Measurements from ENCODE around the gene NR1H4.

NR1H4 gene

DNA sequence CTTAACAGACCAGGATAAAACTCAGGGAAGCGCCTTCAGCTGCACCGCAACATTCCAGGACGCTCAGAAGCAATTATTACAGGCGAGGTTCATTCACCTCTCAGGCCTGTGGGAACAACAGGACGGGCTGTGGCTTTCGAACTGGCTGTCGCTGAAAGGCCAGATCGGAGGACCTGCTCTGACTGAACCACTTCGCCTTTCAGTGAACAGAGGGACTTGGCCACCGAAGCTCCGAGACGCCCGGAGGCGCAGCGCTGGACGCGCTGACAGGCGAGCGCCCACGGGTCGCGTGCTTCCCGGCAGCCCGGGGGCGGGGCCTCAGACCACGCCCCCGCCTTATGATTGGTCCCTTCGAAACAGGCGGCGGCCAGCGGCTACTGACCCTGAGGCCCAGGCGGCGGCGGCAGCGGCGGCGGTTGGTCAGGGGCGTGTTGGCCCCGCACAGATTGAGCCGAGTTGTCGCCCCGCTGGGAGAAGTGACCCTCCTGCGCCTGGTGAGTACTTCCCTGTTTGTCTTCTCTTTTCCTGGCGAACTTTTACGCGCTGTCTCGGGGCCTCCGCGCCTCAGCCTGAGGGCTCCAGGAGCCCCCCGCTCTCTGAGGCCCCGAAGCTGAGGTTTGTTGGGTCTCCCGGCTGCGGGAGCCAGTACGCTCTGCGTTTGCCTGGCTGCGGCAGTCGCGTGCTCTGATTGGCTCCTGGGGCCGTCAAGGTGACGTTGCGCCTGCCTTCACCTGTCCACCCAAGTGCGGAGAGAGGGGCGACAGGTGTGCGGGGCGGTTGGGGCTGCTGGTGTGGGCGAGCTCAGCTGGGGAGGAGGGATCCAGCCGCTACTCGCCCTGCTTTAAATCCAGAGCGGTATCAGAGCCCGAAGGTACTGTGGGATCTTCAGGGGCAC is 99.9 kb downstream of the NR1H4 start, which contains the start of gene GAS2L3 (continued):
- TF ChIP-seq ZNF704 (tag by site-specific recombination; IDR thresholded peaks at IDR 0.05) (no peak), SETDB1 (IDR thresholded peaks at IDR 0.05; ENCODE audit: insufficient read length, low read length) (no peak), ZNF311 (tag by site-specific recombination; IDR thresholded peaks at IDR 0.05; ENCODE audit: borderline replicate concordance) (no peak), ZNF114 (tag by site-specific recombination; IDR thresholded peaks at IDR 0.05) (no peak), ZNF561 (tag by site-specific recombination; IDR thresholded peaks at IDR 0.05; ENCODE audit: borderline replicate concordance) (peak; percentile 85; the same call in 1 of the 2 replicates), ZNF398 (tag by site-specific recombination; IDR thresholded peaks at IDR 0.05) (no peak), ZNF394 (tag by site-specific recombination; IDR thresholded peaks at IDR 0.05; ENCODE audit: borderline replicate concordance) (no peak), HOXC10 (CRISPR knock-in tag; IDR thresholded peaks at IDR 0.05) (no peak), ZNF843 (tag by site-specific recombination; IDR thresholded peaks at IDR 0.05) (0 out of 2 replicates have a peak, but pooled peaks have one; percentile 15), ZBTB21 (tag by site-specific recombination; IDR thresholded peaks at IDR 0.05) (0 out of 2 replicates have a peak, but pooled peaks have one; percentile 10), ZNF248 (tag by site-specific recombination; IDR thresholded peaks at IDR 0.05) (no peak), ZNF10 (tag by site-specific recombination; IDR thresholded peaks at IDR 0.05) (peak; percentile 72), ZSCAN4 (tag by site-specific recombination; IDR thresholded peaks at IDR 0.05) (no peak), ZNF692 (tag by site-specific recombination; IDR thresholded peaks at IDR 0.05) (0 out of 2 replicates have a peak, but pooled peaks have one; percentile 42), AEBP2 (tag by site-specific recombination; IDR thresholded peaks at IDR 0.05; ENCODE audit: borderline replicate concordance) (no peak), ZNF121 (tag by site-specific recombination; IDR thresholded peaks at IDR 0.05) (no peak), ZNF664 (tag by site-specific recombination; IDR thresholded peaks at IDR 0.05) (no peak), PBX3 (CRISPR knock-in tag; IDR thresholded peaks at IDR 0.05) (no peak), SP7 (tag by site-specific recombination; IDR thresholded peaks at IDR 0.05) (peak; percentile 67), TSHZ1 (tag by site-specific recombination; IDR thresholded peaks at IDR 0.05; ENCODE audit: borderline replicate concordance) (no peak), ZNF391 (tag by site-specific recombination; IDR thresholded peaks at IDR 0.05; ENCODE audit: borderline replicate concordance, low read depth) (peak; percentile 20; the same call in 1 of the 2 replicates), KLF10 (tag by site-specific recombination; IDR thresholded peaks at IDR 0.05) (0 out of 2 replicates have a peak, but pooled peaks have one; percentile 54), ZNF214 (tag by site-specific recombination; IDR thresholded peaks at IDR 0.05; ENCODE audit: borderline replicate concordance) (no peak), YY2 (tag by site-specific recombination; IDR thresholded peaks at IDR 0.05) (no peak)
- TF ChIP-seq, protein P1, sequence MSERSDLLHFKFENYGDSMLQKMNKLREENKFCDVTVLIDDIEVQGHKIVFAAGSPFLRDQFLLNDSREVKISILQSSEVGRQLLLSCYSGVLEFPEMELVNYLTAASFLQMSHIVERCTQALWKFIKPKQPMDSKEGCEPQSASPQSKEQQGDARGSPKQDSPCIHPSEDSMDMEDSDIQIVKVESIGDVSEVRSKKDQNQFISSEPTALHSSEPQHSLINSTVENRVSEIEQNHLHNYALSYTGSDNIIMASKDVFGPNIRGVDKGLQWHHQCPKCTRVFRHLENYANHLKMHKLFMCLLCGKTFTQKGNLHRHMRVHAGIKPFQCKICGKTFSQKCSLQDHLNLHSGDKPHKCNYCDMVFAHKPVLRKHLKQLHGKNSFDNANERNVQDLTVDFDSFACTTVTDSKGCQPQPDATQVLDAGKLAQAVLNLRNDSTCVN (tag by site-specific recombination; optimal IDR thresholded peaks at IDR 0.05): peak; percentile 70

All from HEK293 (cell line).